Inflammatory macrophage treated with lipopolysaccharide for 1 hour (primary cell): ENCODE measurements around the gene OR1L6.

Experiments
- DNase-seq, 2 donors: peaks; one replicate each; pipeline ENCODE4 v3.0.0-alpha.2; 2020 to 2022

OR1L6 gene

GRCh38 chr9:122742003-122742402 lies at the start of gene OR1L6:
Gene OR1L6 (plus strand): TSS chr9:122742303. CDS start chr9:122749848, 7,545 bp downstream.
- DNase-seq, result no peak

DNA sequence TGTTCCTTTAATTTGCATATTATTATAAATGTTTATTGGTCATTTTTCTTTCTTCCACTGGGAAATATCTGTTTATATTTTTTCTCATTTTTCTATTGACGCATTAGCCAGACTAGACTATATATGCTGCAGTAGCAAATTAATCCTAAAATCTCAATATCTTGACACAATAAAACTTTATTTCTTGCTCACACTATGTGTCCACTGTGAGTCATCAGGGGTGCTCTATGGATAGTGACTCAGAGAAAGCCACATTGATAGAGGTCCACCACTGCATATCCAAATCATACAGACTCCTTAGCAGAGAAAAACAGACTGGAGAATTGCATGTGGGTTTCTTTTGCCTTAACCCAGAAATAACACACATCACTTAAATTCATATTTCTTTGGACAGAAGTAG lies 46.4 kb upstream of the OR1L6 start:
- DNase-seq, result no peak

GRCh38 chr9:122718038-122718437 lies 24.1 kb upstream of the OR1L6 start:
- no peak for DNase-seq

DNA sequence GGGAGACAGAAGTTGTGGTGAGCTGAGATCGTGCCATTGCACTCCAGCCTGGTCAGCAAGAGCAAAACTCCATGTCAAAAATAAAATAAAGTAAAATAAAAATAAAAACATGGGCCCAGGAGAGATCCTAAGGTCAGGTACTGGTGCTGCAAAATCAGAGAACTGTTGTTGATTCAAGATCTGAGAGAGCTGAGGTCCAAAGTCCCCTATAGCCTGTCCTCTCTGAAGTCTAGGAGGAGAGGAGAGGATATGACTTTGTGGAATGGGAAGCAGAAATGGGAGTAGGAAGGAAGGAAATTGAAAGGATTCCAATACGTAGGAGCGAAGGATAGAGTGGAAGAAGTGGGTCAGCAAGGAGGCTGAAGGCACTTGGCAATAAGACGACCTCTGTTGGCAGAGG lies 22.9 kb upstream of the OR1L6 start:
- DNase-seq, result no peak

DNA sequence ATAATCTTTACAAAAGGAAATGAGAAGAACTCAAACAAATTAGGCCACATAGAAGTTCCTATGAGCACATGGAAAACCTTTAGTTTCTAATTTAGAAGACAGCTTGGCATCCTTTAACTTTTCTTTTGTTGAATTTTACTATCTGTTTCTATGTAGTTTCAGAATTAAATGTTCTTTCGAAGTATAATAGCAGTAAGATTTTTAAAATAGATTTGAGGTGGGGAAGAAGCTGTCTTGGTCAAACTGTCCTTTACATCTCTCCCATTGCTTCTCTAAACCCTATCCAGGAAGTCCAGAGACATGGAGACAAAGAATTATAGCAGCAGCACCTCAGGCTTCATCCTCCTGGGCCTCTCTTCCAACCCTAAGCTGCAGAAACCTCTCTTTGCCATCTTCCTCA lies 18.4 kb upstream of the OR1L6 start, which contains the start of gene OR1L4:
OR1L4 (plus strand) TSS at position 301 of the 400 bp plus-strand sequence; CDS start at position 301, 0 bp downstream.
- DNase-seq, result no peak

DNA sequence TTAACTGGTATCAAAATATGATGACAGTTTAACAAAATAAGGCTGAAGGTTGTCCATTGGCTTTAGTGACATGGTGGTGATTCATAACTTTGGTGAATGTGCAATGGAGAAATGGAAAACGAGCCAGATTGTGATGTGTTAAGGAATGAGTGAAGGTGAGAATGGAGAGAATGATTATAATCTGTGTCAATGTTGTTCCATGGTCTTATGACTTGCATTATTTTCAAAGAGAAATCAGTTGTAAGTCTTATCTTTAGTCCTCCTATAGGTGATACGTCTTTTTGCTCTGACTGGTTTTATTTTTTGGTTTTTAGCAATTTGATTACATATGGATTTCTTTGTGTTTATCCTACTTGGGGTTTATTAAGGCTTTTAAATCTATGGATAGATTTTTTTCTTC lies 12.7 kb downstream of the OR1L6 start:
- DNase-seq, result no peak

GRCh38 chr9:122767817-122768216 lies 25.7 kb downstream of the OR1L6 start:
- no peak for DNase-seq

DNA sequence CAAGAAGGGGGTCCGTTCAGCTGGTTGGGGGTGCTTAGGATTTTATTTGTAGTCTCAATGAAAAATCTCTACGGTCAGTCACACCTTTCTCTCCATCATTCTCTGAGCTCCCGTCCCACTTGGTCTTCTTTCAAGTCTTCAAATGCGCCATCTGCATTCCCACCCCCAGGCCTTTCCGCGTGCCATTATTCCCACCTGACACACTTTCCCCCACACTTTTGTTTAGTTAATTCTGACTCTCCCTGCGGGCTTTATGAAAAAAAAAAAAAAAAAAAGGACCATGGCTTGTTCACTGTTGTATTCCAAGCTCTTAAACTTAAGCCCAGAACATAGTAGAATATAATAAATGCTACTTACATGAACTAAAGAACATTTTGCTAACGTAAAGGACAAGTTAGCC lies 34.9 kb downstream of the OR1L6 start:
- DNase-seq, result no peak

- DNase-seq, result peak in 1 of 2 donors; percentile 3
Measured at GRCh38 chr9:122777935-122778627, 36.0 kb downstream of the OR1L6 start.

DNA sequence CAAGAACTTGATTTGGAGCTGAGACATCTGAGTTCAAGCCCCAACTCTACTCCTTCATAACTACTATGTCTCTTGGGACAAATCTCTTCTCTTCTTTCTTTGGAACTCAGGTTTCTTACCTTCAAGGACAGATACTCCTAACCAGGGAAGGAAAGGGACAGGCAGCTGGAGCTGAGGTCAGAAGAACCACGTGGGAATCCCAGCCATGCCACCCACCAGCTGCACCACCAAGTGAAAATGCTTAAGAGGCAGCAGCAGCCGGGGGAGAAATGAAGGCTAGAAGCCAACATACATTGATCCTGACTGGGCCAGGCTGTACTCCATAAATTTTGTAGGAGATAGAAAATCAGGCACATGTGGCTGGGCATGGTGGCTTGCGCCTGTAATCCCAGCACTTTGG lies 37.1 kb downstream of the OR1L6 start:
- DNase-seq, result no peak

- DNase-seq, result no peak
Measured at GRCh38 chr9:122780026-122780425, 37.9 kb downstream of the OR1L6 start.

DNA sequence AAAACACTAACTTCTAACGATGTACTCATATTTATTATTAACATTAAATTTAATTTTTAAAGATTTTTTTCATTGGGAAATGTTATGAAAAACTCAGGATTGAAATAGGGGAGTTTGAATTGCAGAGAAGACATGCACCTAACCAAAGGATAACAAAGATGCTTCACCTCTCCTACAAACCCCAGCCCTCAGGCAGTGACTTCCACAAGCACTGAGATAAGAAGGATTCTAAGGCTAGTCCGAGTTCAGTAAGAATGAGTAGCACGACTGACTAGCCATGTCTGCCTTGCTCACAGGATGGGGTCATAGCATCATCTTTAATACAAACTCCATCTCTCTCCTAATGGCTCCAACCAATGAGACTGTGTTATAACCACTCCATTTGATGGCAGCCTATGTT lies 39.6 kb downstream of the OR1L6 start:
- no peak for DNase-seq

DNA sequence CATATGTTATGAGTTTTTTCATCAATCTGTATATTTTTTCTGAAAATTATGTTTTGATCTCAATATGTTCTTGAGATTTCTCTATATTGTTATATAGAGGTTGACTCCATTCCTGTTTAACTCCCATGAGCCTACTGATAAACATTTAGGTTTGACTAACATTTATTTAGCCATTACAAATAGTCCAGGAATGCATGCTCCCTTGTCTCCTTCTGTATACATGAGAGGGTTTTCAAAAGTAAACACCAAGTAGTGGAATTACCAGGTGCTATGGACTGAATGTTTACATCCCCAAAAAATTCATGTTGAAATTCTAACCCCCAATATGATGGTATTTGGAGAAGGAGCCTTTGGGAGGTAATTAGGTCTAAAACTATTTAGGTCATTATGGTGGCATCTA lies 43.2 kb downstream of the OR1L6 start:
- no peak for DNase-seq

DNA sequence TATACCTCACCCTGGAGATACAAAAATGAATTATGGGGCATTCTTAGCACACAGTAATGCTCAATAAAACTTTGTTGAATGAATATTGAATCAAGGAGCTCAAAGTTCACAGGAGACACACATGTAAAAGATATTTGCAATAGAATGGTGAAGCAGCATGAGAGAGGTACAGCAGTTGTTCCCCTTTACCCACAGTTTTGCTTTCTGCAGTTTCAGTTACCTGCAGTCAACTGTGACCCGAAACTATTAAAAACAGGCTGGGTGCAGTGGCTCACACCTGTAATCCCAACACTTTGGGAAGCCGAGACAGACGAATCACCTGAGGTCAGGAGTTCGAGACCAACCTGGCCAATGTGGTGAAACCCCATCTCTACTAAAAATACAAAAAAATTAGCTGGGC lies 44.2 kb downstream of the OR1L6 start:
- DNase-seq, result no peak

DNA sequence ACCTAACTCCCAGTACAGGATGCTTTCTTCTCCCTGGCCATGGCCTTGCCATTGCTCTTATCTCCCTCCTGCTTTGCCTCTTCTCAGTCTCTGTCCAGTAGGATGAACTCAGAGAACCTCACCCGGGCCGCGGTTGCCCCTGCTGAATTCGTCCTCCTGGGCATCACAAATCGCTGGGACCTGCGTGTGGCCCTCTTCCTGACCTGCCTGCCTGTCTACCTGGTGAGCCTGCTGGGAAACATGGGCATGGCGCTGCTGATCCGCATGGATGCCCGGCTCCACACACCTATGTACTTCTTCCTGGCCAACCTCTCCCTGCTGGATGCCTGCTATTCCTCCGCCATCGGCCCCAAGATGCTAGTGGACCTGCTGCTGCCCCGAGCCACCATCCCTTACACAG lies 46.7 kb downstream of the OR1L6 start, which contains the start of gene OR5C1:
OR5C1 (plus strand) TSS at position 103 of the 400 bp plus-strand sequence; CDS start at position 103, 0 bp downstream.
- no peak for DNase-seq

- no peak for DNase-seq
Measured at GRCh38 chr9:122789256-122790046, 47.3 kb downstream of the OR1L6 start.

- no peak for DNase-seq
Measured at GRCh38 chr9:122791872-122792669, 50.0 kb downstream of the OR1L6 start.

DNA sequence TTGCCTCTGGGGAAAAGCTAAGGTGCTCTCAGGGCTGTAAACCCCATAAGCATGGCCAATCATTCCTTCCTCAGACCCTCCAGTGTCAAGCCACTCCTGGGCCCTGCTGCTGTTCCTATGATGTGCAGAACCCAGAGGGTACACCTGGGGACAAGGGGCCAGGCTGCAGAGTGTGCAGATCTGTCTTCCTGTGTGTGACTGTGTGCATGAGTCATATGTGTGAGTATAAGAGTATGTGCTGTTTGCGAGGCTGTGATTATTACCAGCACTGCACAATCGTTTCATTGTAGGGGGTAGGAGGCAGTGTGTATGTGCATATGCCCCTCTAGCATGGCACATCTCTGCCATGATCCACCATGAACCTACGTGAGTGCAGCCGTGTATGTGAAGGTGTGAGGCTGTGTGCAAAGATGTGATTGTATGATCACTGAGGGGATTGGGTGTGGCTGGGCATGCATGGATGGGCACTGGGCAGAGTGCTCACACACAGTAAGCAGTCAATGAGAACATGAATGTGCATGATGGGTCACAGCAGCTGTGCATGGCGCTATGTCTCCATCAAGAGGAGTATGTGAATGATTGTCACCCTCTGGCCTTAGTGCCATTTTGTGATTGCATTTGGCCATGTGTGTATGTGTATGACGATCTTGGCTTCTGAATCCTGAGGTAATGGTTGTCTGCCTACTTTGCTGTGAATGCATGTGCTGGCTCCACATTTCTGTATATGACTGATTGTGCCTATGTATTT lies 55.4 kb downstream of the OR1L6 start:
- no peak for DNase-seq
